Esophagus squamous epithelium (tissue), 5 donors: Measurements from ENCODE around the gene CCDC136. TPM values are rescaled to one million over a fixed set of nuclear protein-coding genes. Genes with fewer than 3 reads are reported as not detected.

Source experiments
- DNase-seq: peaks from one replicate; lab custom pipeline; 2025; lab: John Stamatoyannopoulos, UW
- H3K27ac ChIP-seq, 4 donors: fragments of 200-600 bp; sonication (generic); one replicate each; pipeline ENCODE4 v1.5.1; 2016 to 2019; ENCODE audit warnings: mild to moderate bottlenecking in 1 of 4
- H3K27me3 ChIP-seq, 4 donors: fragments of 200-600 bp; sonication (generic); 1 replicate in 3 of 4; 2 replicates in 1 of 4; pipeline versions ENCODE4 v1.5.1 to v1.6.0; 2017 to 2021; ENCODE audit warnings: antibody characterized with exemption in 1 of 4
- H3K36me3 ChIP-seq, 3 donors: fragments of 200-600 bp; sonication (generic); one replicate each; pipeline ENCODE4 v1.5.1; 2016 to 2019
- H3K4me1 ChIP-seq, 3 donors: fragments of 200-600 bp; sonication (generic); one replicate each; pipeline ENCODE4 v1.5.1; 2017 to 2019
- H3K4me3 ChIP-seq, 4 donors: fragments of 200-600 bp; sonication (generic); 1 replicate in 3 of 4; 2 replicates in 1 of 4; pipeline ENCODE4 v1.5.1; 2016 to 2019; ENCODE audit warnings: mild to moderate bottlenecking in 2 of 4, moderate library complexity in 1 of 4
- H3K9me3 ChIP-seq, 3 donors: fragments of 200-600 bp; sonication (generic); one replicate each; pipeline ENCODE4 v1.5.1; 2016 to 2019
- CTCF ChIP-seq, 6 experiments: fragments of 450-650 bp in 4 of 6; fragments of 200-600 bp in 2 of 6; sonication (generic) in 2 of 6; IDR thresholded peaks; one replicate each; pipeline ENCODE4 v1.5.1; 2016 to 2019; ENCODE audit warnings: antibody characterized with exemption in 6 of 6, mild to moderate bottlenecking in 4 of 6, moderate library complexity in 4 of 6
- POLR2A ChIP-seq, 4 donors: fragments of 450-650 bp; IDR thresholded peaks; one replicate each; pipeline ENCODE4 v1.6.1; 2017; ENCODE audit warnings: antibody characterized with exemption in 4 of 4, mild to moderate bottlenecking in 4 of 4, moderate library complexity in 3 of 4
- WGBS, 2 donors: methylation state at CpG; one replicate each; pipeline ENCODE4 v1.1.5; 2018; 5-methylcytosine and 5-hydroxymethylcytosine counted together
- intact Hi-C: fragments of 100-400 bp; cut with DNase I; formaldehyde crosslinking; loops from one replicate; pipeline ENCODE4 v1.15.0; 2022
- small RNA-seq, 4 donors: library from RNA; depleted of rRNA; stranded (forward); fragments of <200 nt; gene quantifications; one replicate each; pipeline ENCODE3, GENCODE V24; 2016
- total RNA-seq, 4 donors: library from RNA; depleted of rRNA; stranded (reverse); fragments of >200 nt; gene quantifications; one replicate each; pipeline ENCODE4 v1.1.0, GENCODE V29; 2016
- donor health status: DM: yes; HTN: yes; CAD: no.

The CCDC136 gene
- total RNA-seq, 4 donors from 2014 or later: 0.09 to 5.1 (median 2.2) TPM

- H3K27ac ChIP-seq: peak overlapping the region in 3 of 4 donors; percentile 73 to 83 (median 76)
- DNase-seq: no peak
- no CpG with 5 or more reads among the region's 86 CpGs for WGBS, 2 donors
- peaks cover 24 to 67% (median 29%) of the 10 kb centered on the region in 3 donors for H3K4me1 ChIP-seq
- H3K9me3 ChIP-seq: no peaks in the 10 kb centered on the region
- peak overlapping the region; percentile 48 to 81 (median 62) for H3K4me3 ChIP-seq
- H3K27me3 ChIP-seq: no peaks in the 10 kb centered on the region
- TF ChIP-seq POLR2A (IDR thresholded peaks at IDR 0.05) (peak in 2 of 4 donors; percentile 7 to 23), CTCF (IDR thresholded peaks at IDR 0.05) (peak in 3 of 6 experiments; percentile 10 to 20 (median 14))
- intact Hi-C loops: no loop called here
- peaks cover 0 to 24% (median 15%) of the 10 kb centered on the region in 3 donors for H3K36me3 ChIP-seq
Observed at GRCh38 chr7:128869138-128869943, 77.6 kb downstream of the CCDC136 start.

- H3K4me1 ChIP-seq: peaks cover 22 to 63% (median 32%) of the 10 kb centered on the region in 3 donors
- peaks cover 0 to 18% (median 13%) of the 10 kb centered on the region in 3 donors for H3K36me3 ChIP-seq
- TF ChIP-seq CTCF (IDR thresholded peaks at IDR 0.05) (no peak), POLR2A (IDR thresholded peaks at IDR 0.05) (no peak)
- 36 to 86% methylated on average over 1 to 2 of the region's 30 CpGs for WGBS, 2 donors
- peak overlapping the region in 2 of 4 donors; percentile 76 to 83 for H3K27ac ChIP-seq
- intact Hi-C loops: no loop called here
- H3K9me3 ChIP-seq: no peaks in the 10 kb centered on the region
- no peaks in the 10 kb centered on the region for H3K27me3 ChIP-seq
- no peak for DNase-seq
- H3K4me3 ChIP-seq: peak overlapping the region; percentile 48 to 81 (median 62)
Observed at GRCh38 chr7:128869944-128870285, 78.1 kb downstream of the CCDC136 start.

- no peak for DNase-seq
- peaks cover 22 to 55% (median 32%) of the 10 kb centered on the region in 3 donors for H3K4me1 ChIP-seq
- no peaks in the 10 kb centered on the region for H3K27me3 ChIP-seq
- intact Hi-C loops: no loop called here
- H3K36me3 ChIP-seq: peaks cover 0 to 7% (median 5%) of the 10 kb centered on the region in 3 donors
- TF ChIP-seq POLR2A (IDR thresholded peaks at IDR 0.05): no peak
- TF ChIP-seq CTCF (IDR thresholded peaks at IDR 0.05): no peak
- no peak overlapping the region for H3K4me3 ChIP-seq
- H3K9me3 ChIP-seq: no peaks in the 10 kb centered on the region
- 97 to 100% methylated on average over 3 to 4 of the region's 5 CpGs for WGBS, 2 donors
- no peak overlapping the region for H3K27ac ChIP-seq
Observed at GRCh38 chr7:128871050-128871449, 79.3 kb downstream of the CCDC136 start.

Small RNA genes within 50 kb of the gene (small RNA-seq; reads per million reads assigned to genes)
- 0 reads per million in 4 donors for gene RN7SL81P

Other genes starting within 250 kb of the CCDC136 start
- gene GARIN1A, start 119.7 kb upstream of the CCDC136 start, total RNA-seq: under 1 TPM in 3 of 4 donors, not detected in 1; 0.19 to 0.38 (median 0.35) TPM
- 10 to 100 TPM; 23.5 to 66.6 (median 50.8) TPM for gene CALU, start 52.6 kb upstream of the CCDC136 start, total RNA-seq
- not detected for gene OPN1SW, start 16.2 kb upstream of the CCDC136 start, total RNA-seq
- gene FLNC, start 38.4 kb downstream of the CCDC136 start, total RNA-seq: 10 to 100 TPM in 2 of 4 donors, 1 to 10 TPM in 2; 3.0 to 27.3 (median 7.5) TPM
- gene ATP6V1F, start 70.9 kb downstream of the CCDC136 start, total RNA-seq: 100 to 1,000 TPM; 103 to 148 (median 130) TPM
- 1 to 10 TPM in 2 of 4 donors, under 1 TPM in 2; 0.47 to 1.5 (median 0.87) TPM for gene KCP, start 118.7 kb downstream of the CCDC136 start, total RNA-seq
- 10 to 100 TPM; 12.2 to 20.5 (median 16.9) TPM for gene IRF5, start 146.0 kb downstream of the CCDC136 start, total RNA-seq